Neural progenitor cell (in vitro differentiated cells): ENCODE results near the gene GART.

ENCODE experiments used
- CTCF ChIP-seq: fragments of 200-600 bp; sonication (generic); IDR thresholded peaks from 2 replicates; pipeline ENCODE4 v1.5.1; 2017; ENCODE audit warnings: antibody characterized with exemption, mild to moderate bottlenecking
- EZH2 ChIP-seq: fragments of 200-600 bp; sonication (generic); IDR thresholded peaks from 2 replicates; pipeline ENCODE4 v1.6.1; 2017; ENCODE audit warnings: antibody characterized with exemption, mild to moderate bottlenecking, moderate library complexity
- EZH2phosphoT487 ChIP-seq: fragments of 200-600 bp; sonication (generic); IDR thresholded peaks from 2 replicates; pipeline ENCODE4 v1.6.1; 2017; ENCODE audit warnings: antibody characterized with exemption

GRCh38 chr21:33461538-33462250 is 80.2 kb downstream of the GART start:
- no peak for TF ChIP-seq EZH2phosphoT487
- no peak for TF ChIP-seq EZH2
- no peak for TF ChIP-seq CTCF
